Memory B cell (primary cell): ENCODE data around the gene XPNPEP2.

Experiments
- ATAC-seq: fragments of 150-1000 bp; cut with Tn5 transposase; 2 replicates; pipeline ENCODE4 v1.10.0; 2021; ENCODE audit warnings: low read depth, mild to moderate bottlenecking, moderate library complexity
- DNase-seq, 2 donors: peaks; one replicate each; pipeline ENCODE4 v3.0.0; 2022; ENCODE audit warnings: low spot score in 2 of 2
- H3K27ac Mint-ChIP-seq: one replicate; pipeline ENCODE4 v1.8.0; 2022; ENCODE audit warnings: mild to moderate bottlenecking, moderate library complexity, mixed read lengths
- H3K27me3 Mint-ChIP-seq: one replicate; pipeline ENCODE4 v1.8.0; 2022; ENCODE audit warnings: mixed read lengths
- H3K36me3 Mint-ChIP-seq: one replicate; pipeline ENCODE4 v1.8.0; 2022; ENCODE audit warnings: mild to moderate bottlenecking, mixed read lengths
- H3K4me1 Mint-ChIP-seq: one replicate; pipeline ENCODE4 v1.8.0; 2022; ENCODE audit warnings: mixed read lengths
- H3K4me3 Mint-ChIP-seq: one replicate; pipeline ENCODE4 v1.8.0; 2022; ENCODE audit warnings: mild to moderate bottlenecking, moderate library complexity, mixed read lengths
- H3K9me3 Mint-ChIP-seq: one replicate; pipeline ENCODE4 v1.8.0; 2022; ENCODE audit warnings: mixed read lengths

The XPNPEP2 gene

DNA sequence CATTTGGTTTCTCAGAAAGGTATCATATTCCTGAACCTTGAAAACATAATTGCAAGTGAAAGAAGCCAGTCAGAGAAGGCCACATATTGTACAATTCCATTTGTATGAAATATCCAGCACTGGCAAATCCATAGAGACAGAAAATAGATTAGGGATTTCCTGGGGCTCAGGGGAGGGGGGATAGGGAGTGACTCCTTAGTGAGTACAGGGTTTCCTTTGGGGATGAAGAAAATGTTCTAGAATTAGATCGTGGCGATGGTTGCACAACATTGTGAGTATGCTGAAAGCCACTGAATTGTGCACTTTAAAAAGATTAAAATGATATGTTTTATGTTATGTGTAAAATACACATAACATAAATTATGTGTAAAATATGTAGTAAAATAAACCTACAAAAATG is 10.3 kb downstream of the XPNPEP2 start:
- H3K4me3 Mint-ChIP-seq: no peak overlapping the region
- DNase-seq (no peak), ATAC-seq (no peak)
- H3K4me1 Mint-ChIP-seq: peaks cover 1% of the 10 kb centered on the region
- no peaks in the 10 kb centered on the region for H3K9me3 Mint-ChIP-seq
- H3K27ac Mint-ChIP-seq: no peak overlapping the region
- no peaks in the 10 kb centered on the region for H3K27me3 Mint-ChIP-seq
- H3K36me3 Mint-ChIP-seq: no peaks in the 10 kb centered on the region

DNA sequence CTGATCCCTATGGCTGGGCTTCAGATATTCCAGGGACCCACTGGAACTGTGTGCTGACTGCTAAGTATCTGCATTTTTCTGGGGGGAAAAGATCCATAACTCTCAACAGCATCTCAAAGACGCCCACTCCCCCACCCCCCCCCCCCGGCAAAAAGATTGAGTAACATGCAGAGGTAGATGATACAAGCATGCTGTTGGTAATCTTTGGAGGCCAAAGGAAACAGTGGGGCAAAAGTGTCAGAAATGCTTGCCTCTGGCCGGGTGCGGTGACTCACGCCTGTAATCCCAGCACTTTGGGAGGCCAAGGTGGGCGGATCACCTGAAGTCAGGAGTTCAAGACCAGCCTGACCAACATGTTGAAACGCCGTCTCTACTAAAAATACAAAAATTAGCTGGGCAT is 12.2 kb downstream of the XPNPEP2 start:
- DNase-seq (no peak), ATAC-seq (no peak)
- no peaks in the 10 kb centered on the region for H3K36me3 Mint-ChIP-seq
- peaks cover 13% of the 10 kb centered on the region for H3K4me1 Mint-ChIP-seq
- H3K27ac Mint-ChIP-seq: no peak overlapping the region
- no peaks in the 10 kb centered on the region for H3K9me3 Mint-ChIP-seq
- H3K27me3 Mint-ChIP-seq: no peaks in the 10 kb centered on the region
- H3K4me3 Mint-ChIP-seq: no peak overlapping the region

- no peaks in the 10 kb centered on the region for H3K36me3 Mint-ChIP-seq
- H3K4me1 Mint-ChIP-seq: peaks cover 31% of the 10 kb centered on the region
- H3K4me3 Mint-ChIP-seq: no peak overlapping the region
These were observed 15.6 kb downstream of the XPNPEP2 start for GRCh38 chrX:129754056-129755024.

GRCh38 chrX:129755779-129756650 is 17.2 kb downstream of the XPNPEP2 start:
- no peak for DNase-seq
- peak; percentile 36 for ATAC-seq
- Mint-ChIP-seq H3K9me3 (no peaks in the 10 kb centered on the region), H3K27me3 (no peaks in the 10 kb centered on the region), H3K27ac (peak overlapping the region; percentile 28), H3K36me3 (no peaks in the 10 kb centered on the region), H3K4me3 (peak overlapping the region; percentile 43), H3K4me1 (peaks cover 35% of the 10 kb centered on the region)

More at GRCh38 chrX:129754056-129755024, 15.6 kb downstream of the XPNPEP2 start:
- Mint-ChIP-seq H3K27ac (peak overlapping the region; percentile 85), H3K9me3 (no peaks in the 10 kb centered on the region), H3K27me3 (no peaks in the 10 kb centered on the region)
- no peak for DNase-seq
- ATAC-seq: no peak

- no peaks in the 10 kb centered on the region for H3K9me3 Mint-ChIP-seq
- H3K4me3 Mint-ChIP-seq: no peak overlapping the region
- no peaks in the 10 kb centered on the region for H3K27me3 Mint-ChIP-seq
- ATAC-seq (no peak), DNase-seq (no peak)
- H3K27ac Mint-ChIP-seq: peak overlapping the region; percentile 58
- no peaks in the 10 kb centered on the region for H3K36me3 Mint-ChIP-seq
- peaks cover 28% of the 10 kb centered on the region for H3K4me1 Mint-ChIP-seq
These were observed 20.8 kb downstream of the XPNPEP2 start for GRCh38 chrX:129759576-129760061.

GRCh38 chrX:129760155-129760554 is 21.4 kb downstream of the XPNPEP2 start:
- DNase-seq: no peak
- no peaks in the 10 kb centered on the region for H3K9me3 Mint-ChIP-seq
- H3K27ac Mint-ChIP-seq: peak overlapping the region; percentile 58
- H3K4me3 Mint-ChIP-seq: no peak overlapping the region
- H3K36me3 Mint-ChIP-seq: no peaks in the 10 kb centered on the region
- no peak for ATAC-seq
- H3K4me1 Mint-ChIP-seq: peaks cover 25% of the 10 kb centered on the region
- no peaks in the 10 kb centered on the region for H3K27me3 Mint-ChIP-seq

- ATAC-seq (no peak), DNase-seq (no peak)
- H3K9me3 Mint-ChIP-seq: no peaks in the 10 kb centered on the region
- H3K4me1 Mint-ChIP-seq: peaks cover 22% of the 10 kb centered on the region
- H3K4me3 Mint-ChIP-seq: no peak overlapping the region
- H3K27ac Mint-ChIP-seq: no peak overlapping the region
- H3K36me3 Mint-ChIP-seq: no peaks in the 10 kb centered on the region
- no peaks in the 10 kb centered on the region for H3K27me3 Mint-ChIP-seq
These were observed 22.2 kb downstream of the XPNPEP2 start for GRCh38 chrX:129760981-129761380.

GRCh38 chrX:129761596-129761995 is 22.8 kb downstream of the XPNPEP2 start:
- Mint-ChIP-seq H3K36me3 (no peaks in the 10 kb centered on the region), H3K27me3 (no peaks in the 10 kb centered on the region), H3K4me1 (peaks cover 18% of the 10 kb centered on the region), H3K9me3 (no peaks in the 10 kb centered on the region), H3K4me3 (no peak overlapping the region), H3K27ac (no peak overlapping the region)
- DNase-seq (no peak), ATAC-seq (no peak)

- DNase-seq (no peak), ATAC-seq (no peak)
- Mint-ChIP-seq H3K4me1 (peaks cover 19% of the 10 kb centered on the region), H3K36me3 (no peaks in the 10 kb centered on the region), H3K9me3 (no peaks in the 10 kb centered on the region), H3K27ac (no peak overlapping the region), H3K4me3 (no peak overlapping the region), H3K27me3 (no peaks in the 10 kb centered on the region)
These were observed 23.7 kb downstream of the XPNPEP2 start for GRCh38 chrX:129762448-129762847.

GRCh38 chrX:129763666-129764065 is 24.9 kb downstream of the XPNPEP2 start:
- Mint-ChIP-seq H3K27ac (no peak overlapping the region), H3K4me1 (peaks cover 15% of the 10 kb centered on the region), H3K4me3 (no peak overlapping the region), H3K36me3 (no peaks in the 10 kb centered on the region), H3K9me3 (no peaks in the 10 kb centered on the region), H3K27me3 (no peaks in the 10 kb centered on the region)
- no peak for ATAC-seq
- DNase-seq: no peak

GRCh38 chrX:129768186-129768585 is 29.4 kb downstream of the XPNPEP2 start:
- Mint-ChIP-seq H3K4me3 (no peak overlapping the region), H3K27ac (peak overlapping the region; percentile 73)

DNA sequence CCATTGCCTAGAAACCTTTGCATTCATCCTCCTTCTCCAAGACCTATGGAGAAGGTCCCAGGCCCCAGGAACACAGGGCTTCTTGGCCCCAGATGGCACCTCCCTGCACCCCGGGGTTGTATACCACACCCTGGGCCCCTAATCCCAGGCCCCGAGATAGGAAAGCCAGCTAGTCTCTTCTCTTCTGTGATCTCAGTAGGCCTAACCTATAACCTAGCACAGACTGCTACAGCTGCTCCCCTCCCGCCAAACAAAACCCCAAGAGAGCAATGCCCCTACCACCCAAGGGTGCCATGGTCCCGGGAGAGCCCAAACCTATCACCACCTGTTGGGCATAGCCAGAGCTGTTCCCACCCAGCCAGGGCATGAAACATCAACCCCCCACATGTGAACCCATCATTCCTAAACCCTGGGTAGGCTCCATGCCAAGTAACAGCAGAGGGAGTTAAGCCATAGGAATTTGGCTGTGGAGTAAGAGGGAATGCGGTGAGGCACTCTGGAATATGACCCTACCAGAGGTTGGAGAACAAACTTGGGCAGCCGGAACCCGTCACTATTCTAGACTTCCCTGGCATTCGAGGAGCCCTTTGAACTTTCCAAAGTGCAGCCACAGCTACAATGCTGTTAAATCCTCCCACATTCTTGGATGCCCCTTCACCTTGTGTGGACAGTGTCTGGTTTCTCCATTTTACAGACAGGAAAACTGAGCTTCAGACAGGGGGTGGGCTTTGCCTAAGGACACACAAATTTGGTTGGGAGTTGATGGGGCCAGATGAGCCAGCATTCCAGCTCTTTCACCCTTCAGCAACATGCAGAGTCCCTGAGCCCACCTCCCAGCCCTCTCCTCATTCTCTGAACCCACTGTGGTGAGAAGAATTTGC is 30.0 kb downstream of the XPNPEP2 start:
- H3K4me1 Mint-ChIP-seq: peaks cover 23% of the 10 kb centered on the region
- peak overlapping the region; percentile 32 for H3K4me3 Mint-ChIP-seq
- no peaks in the 10 kb centered on the region for H3K27me3 Mint-ChIP-seq
- H3K9me3 Mint-ChIP-seq: no peaks in the 10 kb centered on the region
- ATAC-seq: no peak
- DNase-seq: no peak
- H3K36me3 Mint-ChIP-seq: no peaks in the 10 kb centered on the region
- peak overlapping the region; percentile 73 for H3K27ac Mint-ChIP-seq

More at GRCh38 chrX:129768186-129768585, 29.4 kb downstream of the XPNPEP2 start:
- Mint-ChIP-seq H3K4me1 (peaks cover 22% of the 10 kb centered on the region), H3K36me3 (no peaks in the 10 kb centered on the region), H3K27me3 (no peaks in the 10 kb centered on the region), H3K9me3 (no peaks in the 10 kb centered on the region)
- DNase-seq (no peak), ATAC-seq (no peak)

DNA sequence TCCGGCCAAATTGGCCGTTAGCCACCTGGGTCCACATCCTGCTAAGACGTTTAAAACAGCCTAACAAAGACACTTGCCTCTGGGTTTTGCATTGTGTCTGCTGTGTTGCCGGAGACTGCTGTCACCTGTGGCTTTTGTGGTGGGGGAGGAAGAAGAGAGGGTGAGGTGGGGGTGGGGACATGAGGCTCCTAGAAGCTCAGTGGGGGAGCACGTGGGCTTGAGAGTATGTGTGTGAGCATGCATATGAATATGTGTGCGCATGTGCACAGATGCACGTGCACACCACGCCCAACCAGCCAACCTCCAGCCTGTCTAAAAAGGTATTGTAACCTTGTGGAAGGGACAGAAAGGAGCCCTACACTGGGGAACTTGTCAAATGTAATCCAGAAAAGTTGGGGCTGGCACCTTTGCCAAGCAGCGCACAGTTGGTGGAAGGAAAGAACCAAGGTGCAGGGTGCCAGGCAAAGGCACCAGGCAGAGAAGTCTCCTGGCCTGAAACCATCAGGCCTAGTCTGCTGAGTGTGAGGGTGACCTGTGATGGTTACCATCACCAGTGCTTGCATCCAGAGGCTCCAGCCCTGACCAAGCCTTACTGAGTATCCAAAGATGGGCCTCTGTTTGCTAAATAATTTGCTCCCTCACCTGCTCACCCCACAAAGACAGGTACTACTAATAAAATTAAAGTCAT is 30.8 kb downstream of the XPNPEP2 start:
- Mint-ChIP-seq H3K27ac (peak overlapping the region; percentile 73), H3K4me3 (peak overlapping the region; percentile 32), H3K4me1 (peaks cover 29% of the 10 kb centered on the region)

More for the DNA sequence above, 30.8 kb downstream of the XPNPEP2 start:
- DNase-seq: peak in 1 of 2 donors; percentile 47
- peak; percentile 59 for ATAC-seq
- Mint-ChIP-seq H3K36me3 (no peaks in the 10 kb centered on the region), H3K27me3 (no peaks in the 10 kb centered on the region), H3K9me3 (no peaks in the 10 kb centered on the region)
